Right lobe of liver (tissue), 4 donors: ENCODE results near the gene EIF4E.

ENCODE experiments used
- CTCF ChIP-seq, 4 donors: fragments of 200-600 bp in 3 of 4; fragments of 450-650 bp in 1 of 4; IDR thresholded peaks; one replicate each; pipeline versions ENCODE4 v1.5.1 to v1.8.0; 2016 to 2022; ENCODE audit warnings: antibody characterized with exemption in 4 of 4, mild to moderate bottlenecking in 2 of 4
- POLR2A ChIP-seq: fragments of 450-650 bp; IDR thresholded peaks from one replicate; pipeline ENCODE4 v1.6.1; 2017; ENCODE audit warnings: antibody characterized with exemption, mild to moderate bottlenecking
- donor health status: DM: no; HTN: no; CAD: no.
- donor health status: DM: no; HTN: no; CAD: no.
- donor health status: DM: no; HTN: yes; CAD: no.

DNA sequence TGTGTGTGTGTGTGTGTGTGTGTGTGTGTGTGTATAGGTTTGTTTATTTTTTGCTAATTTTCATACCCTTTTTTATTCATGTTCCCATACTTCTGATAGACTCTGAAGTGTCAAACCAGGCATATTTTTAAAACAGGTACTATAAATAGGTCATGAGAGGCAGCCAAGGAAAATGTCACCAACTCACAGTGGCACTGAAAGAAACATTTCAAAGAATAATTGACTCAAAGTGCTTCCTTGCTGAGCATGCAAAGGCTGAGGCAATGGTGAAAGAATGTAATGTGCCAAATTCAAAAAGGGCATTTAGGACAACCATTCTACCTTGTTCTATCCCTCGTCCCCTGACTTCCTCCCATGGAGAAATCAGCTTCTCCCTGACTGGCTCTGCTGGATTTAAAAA is 95.5 kb downstream of the EIF4E start:
- TF ChIP-seq CTCF (IDR thresholded peaks at IDR 0.05) (no peak), POLR2A (no peak)
